Karpas-422 (cell line): ENCODE results near the gene ACAT2. TPM values are rescaled to one million over a fixed set of nuclear protein-coding genes. Genes with fewer than 3 reads are reported as not detected.
"Not testable (repeated sequence)": the region's sequence is repeated elsewhere in the genome, so short reads cannot be mapped to it uniquely, and the experiment has no call there.

Experiments
- DNase-seq: peaks from one replicate; pipeline ENCODE4 v3.0.0-alpha.2; 2015
- H2AFZ ChIP-seq: fragments of 200-600 bp; sonication (generic); 2 replicates; pipeline ENCODE4 v1.6.1; 2014; ENCODE audit warnings: antibody characterized with exemption, low read length, mixed read lengths
- H3K27ac ChIP-seq: fragments of 200-600 bp; sonication (generic); 2 replicates; pipeline ENCODE4 v1.5.1; 2014; ENCODE audit warnings: mild to moderate bottlenecking, low read length, moderate library complexity
- H3K27me3 ChIP-seq: fragments of 200-600 bp; sonication (generic); 2 replicates; pipeline ENCODE4 v1.6.1; 2014; ENCODE audit warnings: low read length, mixed read lengths
- H3K36me3 ChIP-seq: fragments of 200-600 bp; sonication (generic); 2 replicates; pipeline ENCODE4 v1.6.1; 2014; ENCODE audit warnings: low read length, mixed read lengths; ENCODE audit not compliant: insufficient read depth
- H3K4me1 ChIP-seq: fragments of 200-600 bp; sonication (generic); 2 replicates; pipeline ENCODE4 v1.6.1; 2014; ENCODE audit warnings: mild to moderate bottlenecking, low read length, mixed read lengths
- H3K4me2 ChIP-seq: fragments of 200-600 bp; sonication (generic); 2 replicates; pipeline ENCODE4 v1.6.1; 2014; ENCODE audit warnings: low read length, low read depth, mild to moderate bottlenecking; ENCODE audit not compliant: poor library complexity, severe bottlenecking
- H3K4me3 ChIP-seq: fragments of 200-600 bp; sonication (generic); 2 replicates; pipeline ENCODE4 v1.5.1; 2014; ENCODE audit warnings: mild to moderate bottlenecking, antibody characterized with exemption, low read length, mixed read lengths
- H3K79me2 ChIP-seq: fragments of 200-600 bp; sonication (generic); 2 replicates; pipeline ENCODE4 v1.6.1; 2014; ENCODE audit warnings: mild to moderate bottlenecking, low read length, mixed read lengths
- H3K9ac ChIP-seq: fragments of 200-600 bp; sonication (generic); 2 replicates; pipeline ENCODE4 v1.6.0; 2014; ENCODE audit warnings: low read length
- H3K9me2 ChIP-seq: fragments of 200-600 bp; sonication (generic), shearing (Covaris generic); replicated peaks from 2 replicates; pipeline ENCODE4 v1.6.0; 2014; ENCODE audit warnings: mild to moderate bottlenecking, low read length, moderate library complexity; ENCODE audit not compliant: insufficient read depth
- H3K9me3 ChIP-seq: fragments of 300-700, 200-600 bp; sonication (generic); 2 replicates; pipeline ENCODE4 v1.6.1; 2014; ENCODE audit warnings: low read length, mixed read lengths
- H4K20me1 ChIP-seq: fragments of 200-600 bp; sonication (generic); 2 replicates; pipeline ENCODE4 v1.6.1; 2014; ENCODE audit warnings: mild to moderate bottlenecking, antibody characterized with exemption, low read length, low read depth; ENCODE audit not compliant: insufficient read depth
- total RNA-seq: library from RNA; depleted of rRNA; stranded (reverse); fragments of >200 nt; shearing (Covaris generic); gene quantifications from 2 replicates; pipeline ENCODE4 v1.2.3, GENCODE V29; 2014; ENCODE audit warnings: low replicate concordance

Gene ACAT2
- total RNA-seq, 1 experiment from 2014 or later = 72.9 TPM

DNA sequence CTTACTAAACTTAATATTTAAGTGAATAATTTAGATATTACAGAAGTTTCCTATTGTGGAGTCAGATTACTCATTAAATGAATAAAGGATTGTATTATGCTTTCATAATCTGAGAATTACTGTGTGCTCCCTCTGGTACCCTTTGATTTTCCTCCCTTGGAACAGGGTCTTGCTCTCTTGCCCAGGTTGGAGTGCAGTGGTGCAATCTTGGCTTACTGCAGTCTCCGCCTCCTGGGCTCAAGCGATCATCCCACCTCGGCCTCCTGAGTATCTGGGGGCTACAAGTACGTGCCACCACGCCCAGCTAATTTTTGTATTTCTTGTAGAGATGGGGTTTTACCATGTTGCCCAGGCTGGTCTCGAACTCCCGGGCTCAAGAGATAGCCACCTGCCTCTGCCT lies 24.9 kb upstream of the ACAT2 start:
- H2AFZ ChIP-seq = no peak overlapping the region
- no peaks in the 10 kb centered on the region for H3K9me2 ChIP-seq
- H3K27ac ChIP-seq = no peak overlapping the region
- peaks cover 53% of the 10 kb centered on the region for H4K20me1 ChIP-seq
- DNase-seq = no peak
- H3K4me3 ChIP-seq = no peak overlapping the region
- peaks cover 56% of the 10 kb centered on the region for H3K36me3 ChIP-seq
- H3K4me1 ChIP-seq = peaks cover 32% of the 10 kb centered on the region
- H3K9me3 ChIP-seq = no peaks in the 10 kb centered on the region
- H3K9ac ChIP-seq = no peak overlapping the region
- peaks cover 100% of the 10 kb centered on the region for H3K79me2 ChIP-seq
- no peaks in the 10 kb centered on the region for H3K27me3 ChIP-seq
- no peak overlapping the region for H3K4me2 ChIP-seq

DNA sequence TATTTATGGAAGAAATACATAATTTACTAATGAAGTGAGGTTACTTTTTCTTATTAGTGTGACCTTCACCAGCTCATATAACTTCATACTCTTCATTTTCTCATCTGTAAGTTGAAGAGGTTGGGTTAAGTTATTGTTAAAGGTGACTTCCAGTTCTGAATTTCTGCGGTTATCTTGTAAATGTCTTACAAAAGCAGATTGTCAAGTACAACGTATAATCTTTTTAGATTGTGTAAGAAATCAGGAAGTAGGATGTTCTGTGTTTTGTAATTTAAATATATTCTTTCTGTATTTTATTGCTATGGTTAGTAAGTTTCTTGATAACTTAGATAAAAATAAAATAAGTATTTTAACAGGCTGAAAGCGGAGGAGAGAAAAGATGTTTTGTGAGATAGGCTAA lies 22.5 kb upstream of the ACAT2 start:
- peaks cover 69% of the 10 kb centered on the region for H3K36me3 ChIP-seq
- H3K9me2 ChIP-seq = no peaks in the 10 kb centered on the region
- no peak overlapping the region for H3K9ac ChIP-seq
- no peaks in the 10 kb centered on the region for H3K9me3 ChIP-seq
- H3K27me3 ChIP-seq = no peaks in the 10 kb centered on the region
- H3K4me2 ChIP-seq = no peak overlapping the region
- H3K4me1 ChIP-seq = peaks cover 25% of the 10 kb centered on the region
- H3K79me2 ChIP-seq = peaks cover 93% of the 10 kb centered on the region
- DNase-seq = no peak
- peaks cover 38% of the 10 kb centered on the region for H4K20me1 ChIP-seq
- no peak overlapping the region for H2AFZ ChIP-seq
- H3K27ac ChIP-seq = no peak overlapping the region
- no peak overlapping the region for H3K4me3 ChIP-seq

DNA sequence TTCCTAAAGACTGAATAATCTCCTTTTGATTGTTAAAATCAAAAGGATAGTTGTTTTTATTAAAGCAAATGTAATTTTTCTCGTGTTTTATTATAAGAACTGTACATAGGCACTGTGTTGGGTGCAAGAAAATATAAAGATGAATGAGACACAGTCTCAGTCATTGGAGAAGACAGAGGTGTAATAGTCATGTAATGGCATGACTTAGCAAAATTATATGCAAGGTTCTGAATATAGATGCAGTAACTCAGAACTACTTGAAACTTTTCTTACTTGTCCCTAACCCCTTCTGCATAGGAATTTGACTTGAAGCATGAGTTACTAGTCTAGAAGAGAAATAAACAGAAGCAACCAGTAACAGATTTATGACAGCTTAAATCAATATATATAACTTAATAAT lies 19.7 kb upstream of the ACAT2 start:
- Histone ChIP-seq H3K4me3 (no peak overlapping the region), H3K9me2 (no peaks in the 10 kb centered on the region), H4K20me1 (peaks cover 32% of the 10 kb centered on the region), H3K79me2 (peaks cover 92% of the 10 kb centered on the region), H2AFZ (no peak overlapping the region), H3K9me3 (no peaks in the 10 kb centered on the region), H3K9ac (no peak overlapping the region), H3K4me1 (0 out of 2 replicates have a peak, but pooled peaks cover 9% of the 10 kb centered on the region), H3K36me3 (peaks cover 83% of the 10 kb centered on the region), H3K4me2 (no peak overlapping the region), H3K27ac (no peak overlapping the region), H3K27me3 (no peaks in the 10 kb centered on the region)
- no peak for DNase-seq

DNA sequence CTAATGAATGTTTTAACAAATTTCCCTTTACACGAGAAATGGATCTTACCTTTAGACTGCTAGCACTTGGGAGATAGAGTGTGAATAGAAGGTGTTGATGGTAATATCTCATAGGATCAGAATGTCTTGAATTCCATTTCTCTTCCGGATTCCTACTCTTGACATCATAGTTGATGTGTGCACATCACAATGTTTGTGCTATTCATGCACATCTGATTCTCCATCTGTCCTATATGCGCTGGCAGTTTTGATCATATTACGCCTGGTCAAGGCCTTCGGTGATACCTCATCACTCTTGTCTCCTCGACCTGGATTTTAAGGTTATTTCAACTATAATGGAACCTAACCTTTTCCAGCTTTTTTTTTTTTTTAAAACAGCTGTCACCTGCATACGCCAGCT lies 16.8 kb upstream of the ACAT2 start:
- no peaks in the 10 kb centered on the region for H3K4me1 ChIP-seq
- no peaks in the 10 kb centered on the region for H3K27me3 ChIP-seq
- no peak overlapping the region for H3K4me3 ChIP-seq
- H2AFZ ChIP-seq = no peak overlapping the region
- no peaks in the 10 kb centered on the region for H3K9me2 ChIP-seq
- peaks cover 18% of the 10 kb centered on the region for H4K20me1 ChIP-seq
- H3K36me3 ChIP-seq = peaks cover 86% of the 10 kb centered on the region
- H3K9ac ChIP-seq = no peak overlapping the region
- H3K27ac ChIP-seq = no peak overlapping the region
- no peak overlapping the region for H3K4me2 ChIP-seq
- H3K79me2 ChIP-seq = peaks cover 83% of the 10 kb centered on the region
- H3K9me3 ChIP-seq = no peaks in the 10 kb centered on the region
- DNase-seq = no peak

DNA sequence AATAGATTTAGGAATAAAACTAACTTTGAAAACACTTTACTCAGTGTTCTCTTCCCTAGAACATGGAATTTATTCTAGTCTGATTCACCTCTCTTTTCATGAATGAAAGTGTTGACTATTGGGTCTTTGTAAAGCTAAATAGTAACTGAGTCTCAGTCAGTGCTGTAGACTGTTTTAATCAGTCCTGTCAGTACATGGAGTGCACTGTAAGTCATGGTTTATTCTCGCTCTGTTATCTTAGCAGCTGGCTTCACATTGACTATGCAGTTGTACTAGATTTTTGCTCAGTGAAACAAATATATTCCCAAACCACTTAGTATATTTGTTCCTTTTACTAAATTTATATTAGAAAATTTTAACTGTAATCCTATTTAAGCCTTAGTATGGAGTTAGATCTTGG lies 15.1 kb upstream of the ACAT2 start:
- H3K36me3 ChIP-seq = peaks cover 87% of the 10 kb centered on the region; the same call in 1 of the 2 replicates
- no peak overlapping the region for H3K4me3 ChIP-seq
- H3K4me1 ChIP-seq = no peaks in the 10 kb centered on the region

DNA sequence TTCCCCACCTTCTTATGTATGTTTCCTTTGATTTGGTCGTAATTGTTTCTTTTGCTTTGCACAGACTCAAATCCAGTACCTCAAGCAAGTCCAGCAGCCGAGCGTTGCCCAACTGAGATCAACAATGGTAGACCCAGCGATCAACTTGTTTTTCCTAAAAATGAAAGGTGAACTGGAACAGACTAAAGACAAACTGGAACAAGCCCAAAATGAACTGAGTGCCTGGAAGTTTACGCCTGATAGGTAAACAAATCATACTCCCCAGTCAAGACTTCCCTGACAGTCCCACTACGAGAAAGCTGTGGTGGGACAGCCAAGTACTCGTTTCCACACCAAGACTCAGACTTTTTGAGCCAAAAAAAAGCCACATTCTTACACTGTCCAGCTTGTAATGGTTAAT lies 13.7 kb upstream of the ACAT2 start:
- H3K9me2 ChIP-seq, DNase-seq, H3K4me2 ChIP-seq, H3K27ac ChIP-seq, H3K4me3 ChIP-seq, H3K27me3 ChIP-seq, H2AFZ ChIP-seq, H3K9ac ChIP-seq, H3K9me3 ChIP-seq, H3K4me1 ChIP-seq: not testable (repeated sequence)
- Histone ChIP-seq H3K36me3 (peaks cover 94% of the 10 kb centered on the region; the same call in 1 of the 2 replicates), H4K20me1 (peaks cover 14% of the 10 kb centered on the region), H3K79me2 (peaks cover 87% of the 10 kb centered on the region)

More for the DNA sequence above, 15.1 kb upstream of the ACAT2 start:
- H3K9me3 ChIP-seq = no peaks in the 10 kb centered on the region
- no peak overlapping the region for H2AFZ ChIP-seq
- H3K27me3 ChIP-seq = no peaks in the 10 kb centered on the region
- H3K9ac ChIP-seq = no peak overlapping the region
- peaks cover 81% of the 10 kb centered on the region for H3K79me2 ChIP-seq
- peaks cover 14% of the 10 kb centered on the region for H4K20me1 ChIP-seq
- H3K9me2 ChIP-seq = no peaks in the 10 kb centered on the region
- no peak for DNase-seq
- H3K27ac ChIP-seq = no peak overlapping the region
- H3K4me2 ChIP-seq = no peak overlapping the region

DNA sequence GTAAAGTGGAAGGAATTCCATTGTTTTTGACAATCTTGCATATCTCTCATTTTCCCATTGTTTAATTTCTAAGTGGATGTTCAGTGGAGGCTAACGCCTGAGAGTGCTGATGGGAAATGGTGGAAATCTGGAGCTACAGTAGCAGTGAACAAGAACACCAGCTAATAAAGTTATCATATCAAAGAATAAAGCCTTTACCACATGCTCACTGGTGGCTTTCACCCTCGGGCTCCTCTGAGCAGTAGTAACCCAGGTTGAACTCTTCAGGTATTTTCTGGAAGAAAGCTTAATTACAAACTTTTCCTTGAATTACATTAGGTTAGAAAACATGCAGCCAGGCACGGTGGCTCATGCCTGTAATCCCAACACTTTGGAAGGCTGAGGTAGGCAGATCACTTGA lies 10.4 kb upstream of the ACAT2 start:
- Histone ChIP-seq H3K4me1 (no peaks in the 10 kb centered on the region), H3K9me3 (no peaks in the 10 kb centered on the region), H3K27ac (no peak overlapping the region), H3K9ac (no peak overlapping the region), H3K79me2 (peaks cover 78% of the 10 kb centered on the region), H3K4me3 (no peak overlapping the region), H3K36me3 (peaks cover 89% of the 10 kb centered on the region; the same call in 1 of the 2 replicates), H3K9me2 (no peaks in the 10 kb centered on the region), H4K20me1 (0 out of 2 replicates have a peak, but pooled peaks cover 3% of the 10 kb centered on the region), H2AFZ (no peak overlapping the region), H3K4me2 (no peak overlapping the region), H3K27me3 (no peaks in the 10 kb centered on the region)
- DNase-seq = no peak

DNA sequence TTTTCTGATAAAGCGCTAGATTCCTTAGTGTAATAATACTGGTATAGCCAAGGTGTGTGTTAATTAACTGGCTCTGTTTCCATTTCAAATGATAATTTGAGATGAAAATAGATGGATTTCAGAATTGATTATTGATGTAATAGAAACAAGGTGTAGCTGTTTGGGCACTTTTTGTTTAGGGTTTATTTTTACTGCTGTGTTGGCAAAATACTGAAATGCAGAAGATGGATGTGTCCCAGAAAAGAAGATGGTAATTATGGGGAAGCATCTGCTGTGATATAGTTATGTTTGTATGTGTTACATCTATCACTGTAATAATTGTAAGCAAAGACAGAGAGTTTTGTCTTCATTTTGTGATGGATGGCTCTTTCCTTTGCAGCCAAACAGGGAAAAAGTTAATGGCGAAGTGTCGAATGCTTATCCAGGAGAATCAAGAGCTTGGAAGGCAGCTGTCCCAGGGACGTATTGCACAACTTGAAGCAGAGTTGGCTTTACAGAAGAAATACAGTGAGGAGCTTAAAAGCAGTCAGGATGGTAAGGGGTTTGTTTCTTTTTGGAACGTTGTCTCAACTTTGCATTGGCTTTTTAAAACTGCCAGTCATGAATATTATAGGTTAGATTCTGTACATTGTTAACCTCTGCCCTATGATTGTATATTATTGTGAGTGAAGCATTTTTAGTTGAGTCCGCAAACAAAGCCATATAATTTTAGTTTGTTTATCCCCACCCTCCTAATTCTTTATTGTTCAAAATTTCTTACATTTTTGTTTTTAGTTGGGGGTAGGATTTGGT lies 8.6 kb upstream of the ACAT2 start:
- no peaks in the 10 kb centered on the region for H3K27me3 ChIP-seq
- 0 out of 2 replicates have a peak, but pooled peaks cover 3% of the 10 kb centered on the region for H4K20me1 ChIP-seq
- H3K4me2 ChIP-seq = no peak overlapping the region
- H3K9me3 ChIP-seq = no peaks in the 10 kb centered on the region
- no peak for DNase-seq
- no peak overlapping the region for H2AFZ ChIP-seq
- H3K79me2 ChIP-seq = peaks cover 73% of the 10 kb centered on the region
- H3K4me1 ChIP-seq = no peaks in the 10 kb centered on the region
- H3K27ac ChIP-seq = no peak overlapping the region
- H3K9me2 ChIP-seq = no peaks in the 10 kb centered on the region
- H3K36me3 ChIP-seq = peaks cover 86% of the 10 kb centered on the region; the same call in 1 of the 2 replicates
- H3K4me3 ChIP-seq = no peak overlapping the region
- H3K9ac ChIP-seq = no peak overlapping the region
